Caki2 (cell line): Measurements from ENCODE around the gene JAKMIP2. TPM values are rescaled to one million over a fixed set of nuclear protein-coding genes. Genes with fewer than 3 reads are reported as not detected.

Source experiments
- DNase-seq: peaks from one replicate; pipeline ENCODE4 v3.0.0-alpha.2; 2015; ENCODE audit warnings: low read depth
- in situ Hi-C: cut with HindIII; loops from 2 replicates; pipeline ENCODE4 v1.10.0; 2016; ENCODE audit warnings: low sequenced_read_pairs, low pct_unique_long_range_greater_than_20kb, mixed read lengths
- total RNA-seq: library from RNA; depleted of rRNA; stranded (reverse); fragments of >200 nt; shearing (Covaris generic); gene quantifications from 2 replicates; pipeline ENCODE4 v1.2.3, GENCODE V29; 2014; ENCODE audit warnings: low replicate concordance

JAKMIP2 gene
- total RNA-seq, 1 experiment from 2014 or later = 0.20 TPM

GRCh38 chr5:147675168-147675567 is 107.4 kb downstream of the JAKMIP2 start:
- in situ Hi-C loops = no loop called here
- DNase-seq = no peak

- in situ Hi-C loops = no loop called here
- no peak for DNase-seq
Measured at GRCh38 chr5:147674411-147674810, 108.1 kb downstream of the JAKMIP2 start.

GRCh38 chr5:147673791-147674190 is 108.7 kb downstream of the JAKMIP2 start:
- DNase-seq = no peak
- in situ Hi-C loops = no loop called here

- DNase-seq = no peak
- in situ Hi-C loops = no loop called here
Measured at GRCh38 chr5:147673266-147673665, 109.3 kb downstream of the JAKMIP2 start.

GRCh38 chr5:147671365-147671764 is 111.2 kb downstream of the JAKMIP2 start:
- DNase-seq = no peak
- in situ Hi-C loops = no loop called here

- in situ Hi-C loops = no loop called here
- no peak for DNase-seq
Measured at GRCh38 chr5:147670815-147671214, 111.7 kb downstream of the JAKMIP2 start.

GRCh38 chr5:147669169-147669869 is 113.2 kb downstream of the JAKMIP2 start:
- DNase-seq = no peak
- in situ Hi-C loops = no loop called here

- in situ Hi-C loops = no loop called here
- DNase-seq = no peak
Measured at GRCh38 chr5:147668385-147668784, 114.1 kb downstream of the JAKMIP2 start.

GRCh38 chr5:147667363-147667762 is 115.2 kb downstream of the JAKMIP2 start:
- DNase-seq = no peak
- in situ Hi-C loops = no loop called here

- in situ Hi-C loops = no loop called here
- no peak for DNase-seq
Measured at GRCh38 chr5:147666419-147666818, 116.1 kb downstream of the JAKMIP2 start.

- DNase-seq = no peak
- in situ Hi-C loops = no loop called here
Measured at GRCh38 chr5:147661541-147661940, 121.0 kb downstream of the JAKMIP2 start.

GRCh38 chr5:147659166-147659929 is 123.2 kb downstream of the JAKMIP2 start:
- in situ Hi-C loops = no loop called here
- DNase-seq = no peak

GRCh38 chr5:147658293-147658932 is 124.1 kb downstream of the JAKMIP2 start:
- in situ Hi-C loops = no loop called here
- DNase-seq = no peak

- in situ Hi-C loops = no loop called here
Measured at GRCh38 chr5:147648597-147648996, 133.9 kb downstream of the JAKMIP2 start.

GRCh38 chr5:147645197-147645596 is 137.3 kb downstream of the JAKMIP2 start:
- in situ Hi-C loops = no loop called here
- no peak for DNase-seq

More at GRCh38 chr5:147648597-147648996, 133.9 kb downstream of the JAKMIP2 start:
- no peak for DNase-seq

- in situ Hi-C loops = no loop called here
- no peak for DNase-seq
Measured at GRCh38 chr5:147644460-147644859, 138.1 kb downstream of the JAKMIP2 start.

GRCh38 chr5:147643142-147643541 is 139.4 kb downstream of the JAKMIP2 start:
- DNase-seq = no peak
- in situ Hi-C loops = no loop called here

- in situ Hi-C loops = no loop called here
- DNase-seq = no peak
Measured at GRCh38 chr5:147642666-147643065, 139.9 kb downstream of the JAKMIP2 start.

- DNase-seq = no peak
- in situ Hi-C loops = no loop called here
Measured at GRCh38 chr5:147639321-147639720, 143.2 kb downstream of the JAKMIP2 start.
